K562 (cell line): ENCODE measurements around the gene ASS1. TPM values are rescaled to one million over a fixed set of nuclear protein-coding genes. Genes with fewer than 3 reads are reported as not detected.

Experiments
- ATAC-seq: fragments of 200-7000 bp; cut with Tn5 transposase; 3 replicates; pipeline ENCODE4 v1.9.1; 2020; ENCODE audit warnings: moderate library complexity
- BruUV-seq: library from RNA; stranded (reverse); fragments of 400-500 nt; replicated peaks from 2 replicates; lab custom pipeline; 2021; lab: Mats Ljungman, UMichigan
- CTCF ChIA-PET: fragments of 300-600 bp; formaldehyde crosslinking; extraction: SDS; loops from one replicate; lab custom pipeline; 2021; ENCODE audit warnings: low intra/inter-chr PET ratio; lab: Yijun Ruan, JAX
- POLR2A ChIA-PET: fragments of 300-600, 350-650 bp; sonication (Branson Sonifier 250); formaldehyde crosslinking; extraction: SDS; loops from one replicate; lab custom pipeline; 2021; ENCODE audit warnings: antibody characterized with exemption, inconsistent platforms; lab: Yijun Ruan, JAX
- DNase-seq, 4 experiments: peaks; one replicate each; pipeline versions ENCODE4 v3.0.0 to v3.0.0-alpha.2; 2011 to 2018; ENCODE audit warnings: low spot score in 3 of 4, mixed read lengths in 3 of 4; ENCODE audit errors: extremely low read depth in 1 of 4
- FAIRE-seq: peaks from 2 replicates; lab custom pipeline; 2011; peaks lifted over from hg19 to GRCh38; lab: Jason Lieb, UNC
- H2AFZ ChIP-seq: 2 replicates; pipeline ENCODE4 v1.6.0; 2011; ENCODE audit warnings: low read depth, low read length, control low read depth, inconsistent platforms
- H3K27ac ChIP-seq: fragments of 200-600 bp; 3 replicates; pipeline ENCODE4 v1.8.0; 2011; ENCODE audit warnings: low read depth, mild to moderate bottlenecking, control low read depth, inconsistent platforms, low read length, moderate library complexity, mixed read lengths; ENCODE audit errors: extremely low read depth
- H3K27me3 ChIP-seq, 2 experiments: fragments of 300-600 bp in 1 of 2; 2 replicates in 1 of 2; 3 replicates in 1 of 2; pipeline versions ENCODE4 v1.6.0 to v1.8.0; 2011; ENCODE audit warnings: inconsistent platforms in 2 of 2, low read length in 2 of 2, mild to moderate bottlenecking in 1 of 2, mixed read lengths in 1 of 2, moderate library complexity in 1 of 2; ENCODE audit not compliant: control insufficient read depth in 2 of 2, insufficient read depth in 2 of 2
- H3K36me3 ChIP-seq: fragments of 300-600 bp; 3 replicates; pipeline ENCODE4 v1.8.0; 2011; ENCODE audit warnings: mild to moderate bottlenecking, low read length, inconsistent platforms; ENCODE audit not compliant: control insufficient read depth, insufficient read depth
- H3K4me1 ChIP-seq, 2 experiments: fragments of 200-600 bp in 1 of 2; replicated peaks in 1 of 2; 2 replicates in 1 of 2; 3 replicates in 1 of 2; pipeline versions ENCODE4 v1.5.1 to v1.8.0; 2011; ENCODE audit warnings: inconsistent platforms in 2 of 2, low read length in 2 of 2, mild to moderate bottlenecking in 1 of 2, mixed read lengths in 1 of 2, moderate library complexity in 1 of 2; ENCODE audit not compliant: control insufficient read depth in 2 of 2, insufficient read depth in 2 of 2
- H3K4me2 ChIP-seq: 2 replicates; pipeline ENCODE4 v1.6.1; 2011; ENCODE audit warnings: low read length, control low read depth, inconsistent platforms, mixed read lengths; ENCODE audit not compliant: insufficient read depth
- H3K4me3 ChIP-seq: fragments of 200-600 bp; sonication (generic), shearing (Covaris generic); 2 replicates; pipeline ENCODE4 v1.5.1; 2016; ENCODE audit warnings: control low read depth, inconsistent platforms
- H3K79me2 ChIP-seq: fragments of 200-600 bp; 3 replicates; pipeline ENCODE4 v1.8.0; 2011; ENCODE audit warnings: low read length, inconsistent platforms; ENCODE audit not compliant: control insufficient read depth, insufficient read depth
- H3K9ac ChIP-seq, 2 experiments: 2 replicates each; pipeline versions ENCODE4 v1.6.0 to v1.6.1; 2011; ENCODE audit warnings: low read depth in 2 of 2, low read length in 2 of 2, control low read depth in 1 of 2, inconsistent platforms in 1 of 2, mild to moderate bottlenecking in 1 of 2, mixed read lengths in 1 of 2; ENCODE audit not compliant: insufficient read depth in 1 of 2
- H3K9me1 ChIP-seq: one replicate; pipeline ENCODE4 v1.6.0; 2011; ENCODE audit warnings: inconsistent platforms, mild to moderate bottlenecking, low read length, moderate library complexity; ENCODE audit not compliant: control insufficient read depth, insufficient read depth
- H3K9me3 ChIP-seq: replicated peaks from 2 replicates; pipeline ENCODE4 v1.5.1; 2011; ENCODE audit warnings: low read depth, low read length, inconsistent platforms; ENCODE audit not compliant: control insufficient read depth, insufficient read depth
- H4K20me1 ChIP-seq: replicated peaks from 2 replicates; pipeline ENCODE4 v1.6.1; 2011; ENCODE audit warnings: low read length, inconsistent platforms, mixed read lengths; ENCODE audit not compliant: control insufficient read depth, insufficient read depth
- ARID2 ChIP-seq: fragments of 450-650 bp; IDR thresholded peaks from 2 replicates; pipeline ENCODE4 v1.6.1; 2017; ENCODE audit warnings: antibody characterized with exemption, mild to moderate bottlenecking
- BCL6 ChIP-seq: fragments of 250-450 bp; sonication (Bioruptor Pico); IDR thresholded peaks from 2 replicates; pipeline ENCODE4 v1.4.0; 2020
- BHLHE40 ChIP-seq: IDR thresholded peaks from 2 replicates; pipeline ENCODE4 v1.6.1; 2011; ENCODE audit warnings: low read length, improper control_type of control experiment
- CC2D1A ChIP-seq: fragments of 450-650 bp; IDR thresholded peaks from 2 replicates; pipeline ENCODE4 v1.6.1; 2017; ENCODE audit warnings: mild to moderate bottlenecking
- CTBP1 ChIP-seq: fragments of 450-650 bp; IDR thresholded peaks from 2 replicates; pipeline ENCODE4 v1.6.1; 2016; ENCODE audit warnings: borderline replicate concordance
- KDM1A ChIP-seq, 2 experiments: fragments of 450-650 bp; IDR thresholded peaks; 2 replicates each; pipeline ENCODE4 v1.6.1; 2016; ENCODE audit warnings: mild to moderate bottlenecking in 2 of 2
- NCOR1 ChIP-seq: fragments of 450-650 bp; IDR thresholded peaks from 2 replicates; pipeline ENCODE4 v1.6.1; 2016; ENCODE audit warnings: mild to moderate bottlenecking, moderate library complexity
- PHF21A ChIP-seq: fragments of 450-650 bp; IDR thresholded peaks from 2 replicates; pipeline ENCODE4 v1.6.1; 2017; ENCODE audit warnings: low read depth, borderline replicate concordance
- RCOR1 ChIP-seq, 2 experiments: IDR thresholded peaks; 2 replicates each; pipeline ENCODE4 v1.6.1; 2012; ENCODE audit warnings: low read depth in 2 of 2, low read length in 2 of 2, borderline replicate concordance in 1 of 2, improper control_type of control experiment in 1 of 2
- SIN3A ChIP-seq, 2 experiments: fragments of 150-350 bp in 1 of 2; IDR thresholded peaks; 2 replicates each; pipeline ENCODE4 v1.6.1; 2011 to 2016; ENCODE audit warnings: borderline replicate concordance in 2 of 2, low read depth in 2 of 2, low read length in 2 of 2, mild to moderate bottlenecking in 2 of 2, moderate library complexity in 2 of 2; ENCODE audit not compliant: control insufficient read depth in 1 of 2
- TRIM28 ChIP-seq: fragments of 450-650 bp; IDR thresholded peaks from 2 replicates; pipeline ENCODE4 v1.6.1; 2017
- ZBTB26 ChIP-seq: fragments of 450-650 bp; formaldehyde crosslinking; IDR thresholded peaks from 2 replicates; pipeline ENCODE4 v1.4.0; 2022; ENCODE audit warnings: missing genetic modification characterization
- ZNF695 ChIP-seq: fragments of 450-650 bp; formaldehyde crosslinking; IDR thresholded peaks from 2 replicates; pipeline ENCODE4 v1.4.0; 2020; ENCODE audit warnings: mild to moderate bottlenecking, moderate library complexity
- WGBS: fragments of 100-300 bp; shearing (Covaris generic); methylation state at CpG from one replicate; pipeline ENCODE4 v1.1.6; 2016; ENCODE audit warnings: low coverage, mixed read lengths; ENCODE audit not compliant: insufficient coverage; ENCODE audit errors: missing lambda C conversion rate; 5-methylcytosine and 5-hydroxymethylcytosine counted together
- in situ Hi-C: fragments of 300-500 bp; cut with MboI; formaldehyde crosslinking; loops from 4 replicates; pipeline ENCODE4 v1.15.0; 2018; ENCODE audit warnings: inconsistent platforms, mixed read lengths
- intact Hi-C: fragments of 100-400 bp; cut with micrococcal nuclease; formaldehyde crosslinking; loops from 2 replicates; pipeline ENCODE4 v1.14.2; 2022
- polyA plus RNA-seq, 8 experiments: library from polyadenylated mRNA; depleted of rRNA in 4 of 8; stranded (reverse) in 5 of 8; unstranded in 3 of 8; fragments of >200 nt; fragmentation: Nextera tagmentation in 2 of 8; fragmentation: Illumina TruSeq in 1 of 8; extraction: Ambion mirVana in 2 of 8; extraction: Trizol in 1 of 8; gene quantifications; 2 replicates each; pipeline versions ENCODE4 v1.2.1 to v1.2.3, GENCODE V29; 2011 to 2014; ENCODE audit warnings: inconsistent platforms in 1 of 8, missing spikeins in 1 of 8
- total RNA-seq, 7 experiments: library from RNA; depleted of rRNA in 6 of 7; stranded (reverse); fragments of >200 nt in 6 of 7; fragmentation: Illumina TruSeq in 2 of 7; extraction: Trizol in 2 of 7; gene quantifications; 2 replicates each; pipeline versions ENCODE4 v1.2.1 to v1.2.3, GENCODE V29; 2011 to 2021; ENCODE audit warnings: low replicate concordance in 1 of 7
- TF ChIP-seq, protein P1 (sequence below), 2 experiments: fragments of 450-650 bp; formaldehyde crosslinking in 1 of 2; IDR thresholded peaks; 2 replicates each; pipeline versions ENCODE4 v1.4.0 to v1.6.1; 2014 to 2020; ENCODE audit warnings: mild to moderate bottlenecking in 2 of 2, borderline replicate concordance in 1 of 2, low read depth in 1 of 2

Gene ASS1
- total and polyA plus RNA-seq, 9 of the 15 experiments (the other 6 are each of a cell fraction or from before 2014, with no cell fraction given), result 1.5 to 5.7 (median 3.7) TPM

DNA sequence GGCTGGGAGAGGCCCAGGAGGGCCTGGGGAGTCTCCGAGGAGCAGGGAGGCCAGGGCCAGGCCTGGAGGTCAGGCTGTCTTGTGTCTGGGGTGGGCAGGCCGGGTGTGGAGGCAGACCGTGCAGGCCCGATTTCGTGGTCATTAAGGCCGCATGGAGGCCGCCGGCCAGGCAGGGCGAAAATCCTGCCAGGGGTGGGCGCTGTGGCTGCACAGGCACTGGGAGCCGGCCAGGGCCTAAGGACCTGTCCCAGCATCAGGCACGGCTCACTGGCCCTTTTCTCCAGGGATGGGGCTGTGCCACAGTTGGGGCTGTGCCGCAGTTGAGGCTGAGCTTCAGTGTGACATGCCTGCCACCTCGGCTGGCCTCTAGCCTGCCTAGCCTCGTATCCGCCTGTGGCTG lies 35.9 kb downstream of the ASS1 start:
- no peak overlapping the region for H3K27ac ChIP-seq
- POLR2A ChIA-PET, result interaction anchor here (0.8 kb wide), 1 partner anchor 9 kb away, joined by 4 read pairs; no protein-coding TSS in a partner anchor
- TF ChIP-seq TRIM28, result no peak
- TF ChIP-seq RCOR1 (IDR thresholded peaks at IDR 0.05; ENCODE audit: borderline replicate concordance in 1 of 2, low read depth in 2 of 2, low read length in 2 of 2), result peak in 1 of 2 experiments; percentile 56; a peak in 1 of 4 replicates
- TF ChIP-seq ARID2, result 0 out of 2 replicates have a peak, but pooled peaks have one; percentile 52
- peak in 1 of 2 experiments; percentile 38; a peak in 2 of 4 replicates for TF ChIP-seq KDM1A (IDR thresholded peaks at IDR 0.05)
- peak; percentile 38; the same call in 1 of the 2 replicates for TF ChIP-seq CC2D1A
- TF ChIP-seq PHF21A, result peak; percentile 93
- 0 out of 2 replicates have a peak, but pooled peaks have one; percentile 16 for TF ChIP-seq BHLHE40
- no peak for TF ChIP-seq ZBTB26 (CRISPR knock-in tag)
- peak; percentile 37; the same call in 1 of the 2 replicates for TF ChIP-seq CTBP1
- no peak for TF ChIP-seq BCL6
- no peak for TF ChIP-seq NCOR1
- TF ChIP-seq, protein P1, sequence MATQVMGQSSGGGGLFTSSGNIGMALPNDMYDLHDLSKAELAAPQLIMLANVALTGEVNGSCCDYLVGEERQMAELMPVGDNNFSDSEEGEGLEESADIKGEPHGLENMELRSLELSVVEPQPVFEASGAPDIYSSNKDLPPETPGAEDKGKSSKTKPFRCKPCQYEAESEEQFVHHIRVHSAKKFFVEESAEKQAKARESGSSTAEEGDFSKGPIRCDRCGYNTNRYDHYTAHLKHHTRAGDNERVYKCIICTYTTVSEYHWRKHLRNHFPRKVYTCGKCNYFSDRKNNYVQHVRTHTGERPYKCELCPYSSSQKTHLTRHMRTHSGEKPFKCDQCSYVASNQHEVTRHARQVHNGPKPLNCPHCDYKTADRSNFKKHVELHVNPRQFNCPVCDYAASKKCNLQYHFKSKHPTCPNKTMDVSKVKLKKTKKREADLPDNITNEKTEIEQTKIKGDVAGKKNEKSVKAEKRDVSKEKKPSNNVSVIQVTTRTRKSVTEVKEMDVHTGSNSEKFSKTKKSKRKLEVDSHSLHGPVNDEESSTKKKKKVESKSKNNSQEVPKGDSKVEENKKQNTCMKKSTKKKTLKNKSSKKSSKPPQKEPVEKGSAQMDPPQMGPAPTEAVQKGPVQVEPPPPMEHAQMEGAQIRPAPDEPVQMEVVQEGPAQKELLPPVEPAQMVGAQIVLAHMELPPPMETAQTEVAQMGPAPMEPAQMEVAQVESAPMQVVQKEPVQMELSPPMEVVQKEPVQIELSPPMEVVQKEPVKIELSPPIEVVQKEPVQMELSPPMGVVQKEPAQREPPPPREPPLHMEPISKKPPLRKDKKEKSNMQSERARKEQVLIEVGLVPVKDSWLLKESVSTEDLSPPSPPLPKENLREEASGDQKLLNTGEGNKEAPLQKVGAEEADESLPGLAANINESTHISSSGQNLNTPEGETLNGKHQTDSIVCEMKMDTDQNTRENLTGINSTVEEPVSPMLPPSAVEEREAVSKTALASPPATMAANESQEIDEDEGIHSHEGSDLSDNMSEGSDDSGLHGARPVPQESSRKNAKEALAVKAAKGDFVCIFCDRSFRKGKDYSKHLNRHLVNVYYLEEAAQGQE (IDR thresholded peaks at IDR 0.05; ENCODE audit: borderline replicate concordance), result peak; percentile 72
- TF ChIP-seq, protein P1 (CRISPR knock-in tag; IDR thresholded peaks at IDR 0.05; ENCODE audit: low read depth), result no peak
- TF ChIP-seq SIN3A (IDR thresholded peaks at IDR 0.05; ENCODE audit: borderline replicate concordance in 2 of 2, control insufficient read depth in 1 of 2, low read depth in 2 of 2, low read length in 2 of 2), result no peak
- TF ChIP-seq ZNF695 (CRISPR knock-in tag), result no peak

More for the DNA sequence above, 35.9 kb downstream of the ASS1 start:
- peaks cover 3 to 25% of the 10 kb centered on the region in 2 experiments; a peak in 2 of 5 replicates for H3K27me3 ChIP-seq
- no peaks in the 10 kb centered on the region for H3K9me1 ChIP-seq
- BruUV-seq, result no TSS peak
- no peaks in the 10 kb centered on the region for H3K36me3 ChIP-seq
- in situ Hi-C loops (no loop called here), intact Hi-C loops (loop anchor here (5.0 kb wide), 2 partner anchors 97 to 202 kb away; partner anchors contain the start of gene FUBP3)
- H2AFZ ChIP-seq, result peak overlapping the region; percentile 72
- FAIRE-seq (no peak), ATAC-seq (peak; percentile 94), DNase-seq (peak; percentile 63 to 74 (median 67))
- 30% methylated on average over 16 of the region's 16 CpGs for WGBS
- H3K4me1 ChIP-seq, result peaks cover 3 to 34% of the 10 kb centered on the region in 2 experiments; a peak in 4 of 5 replicates
- 0 out of 2 replicates have a peak, but pooled peaks cover 5% of the 10 kb centered on the region for H4K20me1 ChIP-seq
- H3K4me2 ChIP-seq, result no peak overlapping the region; the same call in 1 of the 2 replicates
- H3K9ac ChIP-seq, result peak overlapping the region in 1 of 2 experiments; percentile 79; a peak in 2 of 4 replicates
- CTCF ChIA-PET, result interaction anchor here (0.5 to 1.2 kb wide), 3 partner anchors 16 to 203 kb away, joined by 3 to 6 read pairs (median 5); no protein-coding TSS in a partner anchor
- H3K4me3 ChIP-seq, result no peak overlapping the region
- no peaks in the 10 kb centered on the region for H3K9me3 ChIP-seq
- H3K79me2 ChIP-seq, result no peaks in the 10 kb centered on the region
